Body of pancreas (tissue), 4 donors: ENCODE results near the gene LAMTOR4.

Experiments used
- CTCF ChIP-seq, 7 experiments: fragments of 450-650 bp in 4 of 7; fragments of 200-600 bp in 3 of 7; sonication (generic) in 3 of 7; IDR thresholded peaks; one replicate each; pipeline ENCODE4 v1.5.1; 2016 to 2019; ENCODE audit warnings: antibody characterized with exemption in 7 of 7
- POLR2A ChIP-seq, 3 donors: fragments of 450-650 bp; IDR thresholded peaks; one replicate each; pipeline ENCODE4 v1.6.1; 2016; ENCODE audit warnings: antibody characterized with exemption in 3 of 3, mild to moderate bottlenecking in 2 of 3

- TF ChIP-seq CTCF (IDR thresholded peaks at IDR 0.05): no peak
- no peak for TF ChIP-seq POLR2A (IDR thresholded peaks at IDR 0.05)
These were observed 14.4 kb downstream of the LAMTOR4 start for GRCh38 chr7:100163006-100163531.
